ENCODE measurements around the gene TMX3. TPM values are rescaled to one million over a fixed set of nuclear protein-coding genes. Genes with fewer than 3 reads are reported as not detected.
A peak's percentile ranks its signal among the peaks of the same experiment; 100 is the strongest.

Gene TMX3
- polyA plus RNA-seq, 1 of the 3 experiments (the other 2 are of a cell fraction) = 23.3 TPM

- TF ChIP-seq GABPA (IDR thresholded peaks at IDR 0.05; ENCODE audit: low read depth) (peak; percentile 86), NFIC (IDR thresholded peaks at IDR 0.05; ENCODE audit: borderline replicate concordance) (no peak), FOXJ3 (CRISPR knock-in tag; IDR thresholded peaks at IDR 0.05) (0 out of 2 replicates have a peak, but pooled peaks have one; percentile 29), RCOR1 (IDR thresholded peaks at IDR 0.05; ENCODE audit: low read length) (no peak), JUND (IDR thresholded peaks at IDR 0.05) (no peak), TAF1 (IDR thresholded peaks at IDR 0.05; ENCODE audit: borderline replicate concordance, low read depth, low read length) (peak; percentile 58; the same call in 1 of the 2 replicates), SIN3A (IDR thresholded peaks at IDR 0.05; ENCODE audit: borderline replicate concordance, low read depth, low read length) (no peak), IRF3 (IDR thresholded peaks at IDR 0.05; ENCODE audit: low read depth, low read length) (no peak), FOXM1 (IDR thresholded peaks at IDR 0.05; ENCODE audit: low read depth) (no peak)
- TF ChIP-seq, protein P1, sequence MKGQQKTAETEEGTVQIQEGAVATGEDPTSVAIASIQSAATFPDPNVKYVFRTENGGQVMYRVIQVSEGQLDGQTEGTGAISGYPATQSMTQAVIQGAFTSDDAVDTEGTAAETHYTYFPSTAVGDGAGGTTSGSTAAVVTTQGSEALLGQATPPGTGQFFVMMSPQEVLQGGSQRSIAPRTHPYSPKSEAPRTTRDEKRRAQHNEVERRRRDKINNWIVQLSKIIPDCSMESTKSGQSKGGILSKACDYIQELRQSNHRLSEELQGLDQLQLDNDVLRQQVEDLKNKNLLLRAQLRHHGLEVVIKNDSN (IDR thresholded peaks at IDR 0.05; ENCODE audit: borderline replicate concordance, low read depth) = no peak
Observed at GRCh38 chr18:68714712-68715496, at the start of gene TMX3 (continued).

- Histone ChIP-seq H3K9me2 (no peaks in the 10 kb centered on the region), H3K27me3 (ENCODE audit: insufficient read depth) (no peaks in the 10 kb centered on the region), H3K9ac (no peak overlapping the region), H3K27ac (ENCODE audit: low read depth in 2 of 2, low read length in 1 of 2) (0 out of 4 replicates have a peak overlapping the region, but pooled peaks of 1 of the 2 experiments have one; percentile 2), H3F3A (replicated peaks; ENCODE audit: insufficient read depth) (no peaks in the 10 kb centered on the region), H3K36me3 (replicated peaks in 1 of 2; ENCODE audit: control insufficient read depth in 1 of 2, insufficient read depth in 2 of 2, low read length in 1 of 2) (no peaks in the 10 kb centered on the region), H3K79me2 (ENCODE audit: insufficient read depth) (no peaks in the 10 kb centered on the region), H3K4me2 (no peak overlapping the region), H3K9me3 (0 out of 2 replicates have a peak, but pooled peaks cover 10% of the 10 kb centered on the region), H3K4me1 (ENCODE audit: control insufficient read depth in 1 of 2, insufficient read depth in 2 of 2, low read depth in 1 of 2, low read length in 1 of 2) (no peaks in the 10 kb centered on the region), H3K4me3 (ENCODE audit: low read depth in 2 of 2, low read length in 1 of 2) (no peak overlapping the region), H2AFZ (ENCODE audit: low read depth) (no peak overlapping the region), H4K20me1 (ENCODE audit: insufficient read depth) (no peaks in the 10 kb centered on the region)
- CTCF ChIA-PET = no interaction called here
- TF ChIP-seq GABPA (IDR thresholded peaks at IDR 0.05; ENCODE audit: low read depth) (no peak), GATA2 (CRISPR knock-in tag; IDR thresholded peaks at IDR 0.05) (no peak), ZBTB33 (IDR thresholded peaks at IDR 0.05; ENCODE audit: borderline replicate concordance, low read depth) (no peak), CHD2 (IDR thresholded peaks at IDR 0.05; ENCODE audit: low read length, partially characterized antibody) (no peak), FOSL2 (IDR thresholded peaks at IDR 0.05; ENCODE audit: borderline replicate concordance, low read depth) (no peak), FOXJ3 (CRISPR knock-in tag; IDR thresholded peaks at IDR 0.05) (no peak), MXI1 (IDR thresholded peaks at IDR 0.05; ENCODE audit: low read depth, low read length) (no peak), RXRA (IDR thresholded peaks at IDR 0.05; ENCODE audit: borderline replicate concordance, low read depth) (no peak), JUND (IDR thresholded peaks at IDR 0.05) (no peak), RFX5 (IDR thresholded peaks at IDR 0.05; ENCODE audit: low read length) (no peak), IRF3 (IDR thresholded peaks at IDR 0.05; ENCODE audit: low read depth, low read length) (no peak)
- TF ChIP-seq, protein P2, sequence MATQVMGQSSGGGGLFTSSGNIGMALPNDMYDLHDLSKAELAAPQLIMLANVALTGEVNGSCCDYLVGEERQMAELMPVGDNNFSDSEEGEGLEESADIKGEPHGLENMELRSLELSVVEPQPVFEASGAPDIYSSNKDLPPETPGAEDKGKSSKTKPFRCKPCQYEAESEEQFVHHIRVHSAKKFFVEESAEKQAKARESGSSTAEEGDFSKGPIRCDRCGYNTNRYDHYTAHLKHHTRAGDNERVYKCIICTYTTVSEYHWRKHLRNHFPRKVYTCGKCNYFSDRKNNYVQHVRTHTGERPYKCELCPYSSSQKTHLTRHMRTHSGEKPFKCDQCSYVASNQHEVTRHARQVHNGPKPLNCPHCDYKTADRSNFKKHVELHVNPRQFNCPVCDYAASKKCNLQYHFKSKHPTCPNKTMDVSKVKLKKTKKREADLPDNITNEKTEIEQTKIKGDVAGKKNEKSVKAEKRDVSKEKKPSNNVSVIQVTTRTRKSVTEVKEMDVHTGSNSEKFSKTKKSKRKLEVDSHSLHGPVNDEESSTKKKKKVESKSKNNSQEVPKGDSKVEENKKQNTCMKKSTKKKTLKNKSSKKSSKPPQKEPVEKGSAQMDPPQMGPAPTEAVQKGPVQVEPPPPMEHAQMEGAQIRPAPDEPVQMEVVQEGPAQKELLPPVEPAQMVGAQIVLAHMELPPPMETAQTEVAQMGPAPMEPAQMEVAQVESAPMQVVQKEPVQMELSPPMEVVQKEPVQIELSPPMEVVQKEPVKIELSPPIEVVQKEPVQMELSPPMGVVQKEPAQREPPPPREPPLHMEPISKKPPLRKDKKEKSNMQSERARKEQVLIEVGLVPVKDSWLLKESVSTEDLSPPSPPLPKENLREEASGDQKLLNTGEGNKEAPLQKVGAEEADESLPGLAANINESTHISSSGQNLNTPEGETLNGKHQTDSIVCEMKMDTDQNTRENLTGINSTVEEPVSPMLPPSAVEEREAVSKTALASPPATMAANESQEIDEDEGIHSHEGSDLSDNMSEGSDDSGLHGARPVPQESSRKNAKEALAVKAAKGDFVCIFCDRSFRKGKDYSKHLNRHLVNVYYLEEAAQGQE (IDR thresholded peaks at IDR 0.05; ENCODE audit: low read depth, low read length) = no peak
- no peak for DNase-seq
- 56% methylated on average over 2 of the region's 2 CpGs for WGBS (ENCODE audit: low lambda C conversion rate)
- POLR2A ChIA-PET = no interaction called here
Observed at GRCh38 chr18:68764016-68764415, 49.1 kb upstream of the TMX3 start.
